IMR-90 (cell line): Measurements from ENCODE around the gene BLOC1S2. TPM values are rescaled to one million over a fixed set of nuclear protein-coding genes. Genes with fewer than 3 reads are reported as not detected.

ENCODE experiments used
- ATAC-seq: fragments of 200-7000 bp; cut with Tn5 transposase; 2 replicates; pipeline ENCODE4 v1.9.1; 2020; ENCODE audit warnings: low read depth, mild to moderate bottlenecking, moderate library complexity
- Bru-seq: library from RNA; stranded (reverse); fragments of 400-500 nt; gene quantifications from one replicate; lab custom pipeline; 2021; lab: Mats Ljungman, UMichigan
- BruChase-seq, 2 experiments: library from RNA; stranded (reverse); fragments of 400-500 nt; gene quantifications; one replicate each; lab custom pipeline; 2021; lab: Mats Ljungman, UMichigan
- BruUV-seq: library from RNA; stranded (reverse); fragments of 400-500 nt; replicated peaks from 2 replicates; lab custom pipeline; 2021; lab: Mats Ljungman, UMichigan
- CTCF ChIA-PET: fragments of 300-600 bp; formaldehyde crosslinking; extraction: SDS; loops from one replicate; lab custom pipeline; 2021; ENCODE audit warnings: antibody characterized with exemption; lab: Yijun Ruan, JAX
- POLR2A ChIA-PET: fragments of 300-600 bp; sonication (Branson Sonifier 250); formaldehyde crosslinking; loops from one replicate; lab custom pipeline; 2022; ENCODE audit warnings: antibody characterized with exemption; ENCODE audit not compliant: unreplicated experiment; lab: Charles Lee
- DNase-seq: peaks from one replicate; pipeline ENCODE4 v3.0.0; 2013
- H2AFZ ChIP-seq: replicated peaks from 2 replicates; pipeline ENCODE3; 2013; ENCODE audit warnings: low read length, mild to moderate bottlenecking; ENCODE audit not compliant: poor library complexity
- H2AK5ac ChIP-seq: 2 replicates; pipeline ENCODE4 v1.6.1; 2013; ENCODE audit warnings: low read depth, low read length, inconsistent platforms
- H2AK9ac ChIP-seq: replicated peaks from 2 replicates; pipeline ENCODE3; 2013; ENCODE audit warnings: mild to moderate bottlenecking, low read depth, low read length, moderate library complexity; ENCODE audit not compliant: poor library complexity
- H2BK120ac ChIP-seq: 2 replicates; pipeline ENCODE4 v1.6.1; 2013; ENCODE audit warnings: low read depth, low read length, inconsistent platforms
- H2BK15ac ChIP-seq: 3 replicates; pipeline ENCODE4 v1.6.1; 2013; ENCODE audit warnings: low read depth, low read length, inconsistent platforms
- H2BK20ac ChIP-seq: 2 replicates; pipeline ENCODE4 v1.6.1; 2013; ENCODE audit warnings: low read depth, mild to moderate bottlenecking, inconsistent platforms, low read length, moderate library complexity
- H2BK5ac ChIP-seq: 2 replicates; pipeline ENCODE4 v1.6.1; 2013; ENCODE audit warnings: mild to moderate bottlenecking, low read depth, low read length, inconsistent platforms; ENCODE audit not compliant: poor library complexity, severe bottlenecking
- H3K14ac ChIP-seq: replicated peaks from 2 replicates; pipeline ENCODE4 v1.6.1; 2013; ENCODE audit warnings: low read depth, low read length, inconsistent platforms
- H3K18ac ChIP-seq: 2 replicates; pipeline ENCODE4 v1.6.1; 2013; ENCODE audit warnings: low read depth, low read length, control low read depth
- H3K23ac ChIP-seq: 2 replicates; pipeline ENCODE4 v1.6.1; 2013; ENCODE audit warnings: low read depth, low read length, inconsistent platforms
- H3K27ac ChIP-seq: 2 replicates; pipeline ENCODE4 v1.5.1; 2013; ENCODE audit warnings: mild to moderate bottlenecking, control low read depth, low read length; ENCODE audit not compliant: insufficient read depth
- H3K27me3 ChIP-seq: 2 replicates; pipeline ENCODE4 v1.6.1; 2013; ENCODE audit warnings: low read length; ENCODE audit not compliant: control insufficient read depth, insufficient read depth
- H3K36me3 ChIP-seq: 2 replicates; pipeline ENCODE4 v1.6.1; 2013; ENCODE audit warnings: low read length, mixed read lengths; ENCODE audit not compliant: control insufficient read depth, insufficient read depth
- H3K4ac ChIP-seq: 2 replicates; pipeline ENCODE4 v1.6.1; 2013; ENCODE audit warnings: low read depth, low read length, inconsistent platforms
- H3K4me1 ChIP-seq: 2 replicates; pipeline ENCODE4 v1.6.1; 2013; ENCODE audit warnings: low read length, mixed read lengths; ENCODE audit not compliant: control insufficient read depth, insufficient read depth
- H3K4me2 ChIP-seq: 2 replicates; pipeline ENCODE4 v1.6.1; 2013; ENCODE audit warnings: low read depth, mild to moderate bottlenecking, control low read depth, low read length, moderate library complexity
- H3K4me3 ChIP-seq: 2 replicates; pipeline ENCODE4 v1.5.1; 2013; ENCODE audit warnings: low read depth, mild to moderate bottlenecking, control low read depth, low read length, moderate library complexity; ENCODE audit not compliant: insufficient read depth
- H3K56ac ChIP-seq: 2 replicates; pipeline ENCODE4 v1.6.1; 2013; ENCODE audit warnings: low read length, inconsistent platforms; ENCODE audit not compliant: insufficient read depth; ENCODE audit errors: extremely low read depth
- H3K79me1 ChIP-seq, 2 experiments: 2 replicates each; pipeline ENCODE4 v1.6.1; 2013; ENCODE audit warnings: low read length in 2 of 2, inconsistent platforms in 1 of 2, low read depth in 1 of 2
- H3K9ac ChIP-seq: 2 replicates; pipeline ENCODE4 v1.6.1; 2013; ENCODE audit warnings: low read depth, low read length, control low read depth
- H3K9me1 ChIP-seq: 2 replicates; pipeline ENCODE4 v1.6.1; 2013; ENCODE audit warnings: low read length, inconsistent platforms; ENCODE audit not compliant: insufficient read depth
- H3K9me3 ChIP-seq: 2 replicates; pipeline ENCODE4 v1.6.1; 2013; ENCODE audit warnings: low read length; ENCODE audit not compliant: control insufficient read depth, insufficient read depth
- H4K20me1 ChIP-seq: 2 replicates; pipeline ENCODE4 v1.6.1; 2013; ENCODE audit warnings: low read length, inconsistent platforms; ENCODE audit not compliant: insufficient read depth
- H4K5ac ChIP-seq: 2 replicates; pipeline ENCODE4 v1.6.1; 2013; ENCODE audit warnings: mild to moderate bottlenecking, low read depth, low read length, control low read depth
- H4K8ac ChIP-seq, 2 experiments: 2 replicates each; pipeline ENCODE4 v1.6.1; 2013; ENCODE audit warnings: low read depth in 2 of 2, low read length in 2 of 2, control low read depth in 1 of 2, inconsistent platforms in 1 of 2
- H4K91ac ChIP-seq: 2 replicates; pipeline ENCODE4 v1.6.1; 2013; ENCODE audit warnings: low read depth, low read length, inconsistent platforms; ENCODE audit not compliant: insufficient read depth
- CHD1 ChIP-seq: IDR thresholded peaks from 2 replicates; pipeline ENCODE4 v1.6.1; 2012; ENCODE audit warnings: low read depth, low read length, improper control_type of control experiment
- MAFK ChIP-seq: IDR thresholded peaks from 2 replicates; pipeline ENCODE4 v1.6.1; 2012; ENCODE audit warnings: low read depth, low read length, improper control_type of control experiment
- MXI1 ChIP-seq: IDR thresholded peaks from 2 replicates; pipeline ENCODE4 v1.6.1; 2012; ENCODE audit warnings: low read depth, mild to moderate bottlenecking, low read length, moderate library complexity, borderline replicate concordance
- NFE2L2 ChIP-seq: fragments of 150-350 bp; IDR thresholded peaks from 2 replicates; pipeline ENCODE4 v1.6.1; 2016; ENCODE audit warnings: low read depth, mild to moderate bottlenecking, low read length
- POLR2A ChIP-seq: IDR thresholded peaks from 2 replicates; pipeline ENCODE4 v1.6.1; 2012; ENCODE audit warnings: mild to moderate bottlenecking, low read depth, low read length
- RAD21 ChIP-seq: IDR thresholded peaks from 2 replicates; pipeline ENCODE4 v1.6.1; 2012; ENCODE audit warnings: low read length, improper control_type of control experiment
- RCOR1 ChIP-seq: IDR thresholded peaks from 2 replicates; pipeline ENCODE4 v1.6.1; 2012; ENCODE audit warnings: mild to moderate bottlenecking, low read length, improper control_type of control experiment; ENCODE audit not compliant: insufficient replicate concordance
- RFX5 ChIP-seq: IDR thresholded peaks from 2 replicates; pipeline ENCODE4 v1.8.0; 2012; ENCODE audit warnings: low read depth, mild to moderate bottlenecking, low read length, moderate library complexity
- SMC3 ChIP-seq: fragments of 150-350 bp; IDR thresholded peaks from 2 replicates; pipeline ENCODE4 v1.6.1; 2016; ENCODE audit warnings: low read depth, mild to moderate bottlenecking, antibody characterized with exemption, low read length, moderate library complexity
- WGBS, 2 experiments: methylation state at CpG; one replicate each; pipeline versions ENCODE4 v1.1.5 to v1.1.7; 2013; ENCODE audit warnings: missing lambda C conversion rate in 2 of 2; ENCODE audit not compliant: insufficient read length in 1 of 2; ENCODE audit errors: extremely low coverage in 2 of 2; 5-methylcytosine and 5-hydroxymethylcytosine counted together
- dilution Hi-C: fragments of 300-500 bp; cut with HindIII; formaldehyde crosslinking; loops from one replicate; pipeline ENCODE4 v1.14.3; 2018; ENCODE audit warnings: low sequenced_read_pairs; ENCODE audit not compliant: unreplicated experiment
- in situ Hi-C: fragments of 300-500 bp; cut with MboI; formaldehyde crosslinking; loops from 3 replicates; pipeline ENCODE4 v1.14.3; 2019; ENCODE audit warnings: low sequenced_read_pairs, inconsistent platforms, mixed read lengths
- intact Hi-C: fragments of 100-400 bp; cut with micrococcal nuclease; formaldehyde crosslinking; loops from 2 replicates; pipeline ENCODE4 v1.10.0; 2022
- long read RNA-seq: library from polyadenylated mRNA; unstranded; transcript quantifications from one replicate; pipeline ENCODE4 v2.0.0, GENCODE V29; 2021; ENCODE audit not compliant: unreplicated experiment
- polyA plus RNA-seq, 3 experiments: library from polyadenylated mRNA; depleted of rRNA; stranded (reverse); fragments of >200 nt; gene quantifications; 2 replicates each; pipeline ENCODE4 v1.2.3, GENCODE V29; 2012; ENCODE audit warnings: low replicate concordance in 1 of 3
- total RNA-seq: library from RNA; depleted of rRNA; stranded (reverse); fragments of >200 nt; gene quantifications from 2 replicates; pipeline ENCODE4 v1.2.3, GENCODE V29; 2012; rRNA removed
- TF ChIP-seq, protein P1 (sequence below): fragments of 150-350 bp; IDR thresholded peaks from 2 replicates; pipeline ENCODE4 v1.6.1; 2016; ENCODE audit warnings: low read depth, mild to moderate bottlenecking, low read length, moderate library complexity, borderline replicate concordance
- TF ChIP-seq, protein P2 (sequence below): fragments of 150-350 bp; IDR thresholded peaks from 2 replicates; pipeline ENCODE4 v1.6.1; 2017; ENCODE audit warnings: mild to moderate bottlenecking, antibody characterized with exemption, low read length, low read depth

BLOC1S2 gene
- total RNA-seq (26.0 and 49.4 TPM in 2 replicates), polyA plus RNA-seq (2012; rRNA removed) (24.3 and 28.9 TPM in 2 replicates), Bru-seq, nascent RNA (percentile 83 among the genes with signal in this experiment), BruChase-seq, experiment 1, labeled RNA remaining after a 6-hour chase (percentile 82 among the genes with signal in this experiment), BruChase-seq, experiment 2, labeled RNA remaining after a 2-hour chase (percentile 82 among the genes with signal in this experiment)
- 14.4 and 15.8 TPM in 2 replicates for polyA plus RNA-seq (2012; cell fraction: cytosol; rRNA removed)
- 3.7 and 14.4 TPM in 2 replicates for polyA plus RNA-seq (2012; cell fraction: nucleus; rRNA removed; ENCODE audit: low replicate concordance)
- long read RNA-seq, transcript BLOC1S2-202 (5 exons, 1,249 nt) = major isoform, 34 of 45 reads
- long read RNA-seq, transcript BLOC1S2-203 (4 exons, 2,024 nt) = minor isoform, 8 of 45 reads
- long read RNA-seq, partial matches to known transcripts = 0 of 45 reads
- long read RNA-seq, other reads (novel, unspliced or antisense) = 3 of 45 reads

DNA sequence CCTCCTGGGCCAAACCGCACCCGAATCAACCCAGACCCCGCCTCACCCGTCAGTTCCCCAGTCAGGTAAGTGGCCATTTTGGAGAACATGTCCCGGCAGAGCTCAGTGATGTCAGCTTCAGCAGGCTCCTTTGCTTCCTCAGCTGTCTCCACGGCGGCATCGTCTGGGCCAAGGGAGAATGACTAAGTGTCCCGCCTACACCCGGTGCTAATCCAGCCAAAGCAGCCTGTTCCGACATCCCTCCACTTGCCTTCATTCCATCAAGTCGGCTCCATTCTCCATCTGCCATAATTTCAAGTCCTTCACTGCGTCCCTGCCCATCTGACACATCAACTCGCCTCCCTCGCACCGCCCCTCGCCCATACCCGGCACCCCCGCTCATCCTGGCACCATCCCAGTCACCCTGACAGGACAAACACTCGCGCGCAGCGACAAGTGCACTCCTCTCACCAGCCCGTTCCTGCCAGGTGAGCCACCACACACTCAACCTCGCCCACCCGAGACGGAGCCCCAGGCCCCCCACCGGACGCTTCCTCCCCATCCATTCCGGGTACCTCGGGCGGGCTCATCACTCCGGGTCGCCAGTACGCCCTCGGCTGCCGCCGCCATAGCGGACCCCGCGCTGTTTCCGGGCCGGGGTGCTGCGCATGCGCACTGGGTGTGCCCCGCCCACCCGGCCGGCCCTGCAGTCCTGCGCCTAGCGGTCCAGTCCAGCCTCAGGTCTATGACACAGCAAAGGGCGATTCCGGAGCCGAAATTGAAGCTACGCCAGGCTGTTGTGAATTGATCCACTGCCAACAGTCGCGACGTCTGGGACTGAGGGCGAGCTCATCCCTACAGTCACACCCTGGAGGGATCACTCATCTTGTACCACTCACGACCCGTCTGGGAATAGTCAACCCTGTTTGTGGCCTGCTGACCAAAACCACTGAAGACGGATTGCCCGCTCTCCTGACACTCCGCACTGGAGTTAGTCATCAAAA lies at the start of gene BLOC1S2:
Gene BLOC1S2 (minus strand): TSS at position 630 of the 983 bp plus-strand sequence. CDS start 21 bp downstream, at position 609.
- peak; percentile 97 for ATAC-seq
- ChIA-PET CTCF (interaction anchor here (0.7 to 1.3 kb wide), 2 partner anchors 17 to 93 kb away, joined by 3 read pairs; no protein-coding TSS in a partner anchor), POLR2A (interaction anchor here (0.6 kb wide), 1 partner anchor 15 kb away, joined by 3 read pairs; no protein-coding TSS in a partner anchor)
- peak within 1 kb of the TSS; percentile 99 for H2AK9ac ChIP-seq
- peak within 1 kb of the TSS; percentile 94 for H3K18ac ChIP-seq
- H3K27me3 ChIP-seq = peaks cover 7% of the 10 kb centered on the region
- H2BK5ac ChIP-seq = peak within 1 kb of the TSS; percentile 93
- H3K9me1 ChIP-seq = peaks cover 9% of the 10 kb centered on the region; the same call in 1 of the 2 replicates
- peaks cover 3% of the 10 kb centered on the region for H3K4me1 ChIP-seq
- in situ Hi-C loops (no loop called here), intact Hi-C loops (no loop called here), dilution Hi-C loops (no loop called here)
- peak within 1 kb of the TSS; percentile 96 for H3K4ac ChIP-seq
- H2BK120ac ChIP-seq = peak within 1 kb of the TSS; percentile 83
- H4K5ac ChIP-seq = peak within 1 kb of the TSS; percentile 99
- H3K4me3 ChIP-seq = peak within 1 kb of the TSS; percentile 64
- H3K14ac ChIP-seq = peak within 1 kb of the TSS; percentile 99
- peak within 1 kb of the TSS; percentile 95 for H4K91ac ChIP-seq
- H3K79me1 ChIP-seq = peaks cover 10 to 45% of the 10 kb centered on the region in 2 experiments
- peak within 1 kb of the TSS; percentile 97 for H3K23ac ChIP-seq
- H2AFZ ChIP-seq = peak within 1 kb of the TSS; percentile 98
- BruUV-seq = no TSS peak
- peak within 1 kb of the TSS; percentile 76 for H3K9ac ChIP-seq
- H3K27ac ChIP-seq = peak within 1 kb of the TSS; percentile 86
- no peaks in the 10 kb centered on the region for H3K9me3 ChIP-seq
- peak within 1 kb of the TSS; percentile 12 for H2BK20ac ChIP-seq
- peak within 1 kb of the TSS; percentile 96 for H3K4me2 ChIP-seq
- DNase-seq = peak; percentile 92
- peak within 1 kb of the TSS; percentile 92 for H3K56ac ChIP-seq
- peak within 1 kb of the TSS; percentile 93 for H2AK5ac ChIP-seq
- H4K20me1 ChIP-seq = peaks cover 13% of the 10 kb centered on the region; the same call in 1 of the 2 replicates
- peak within 1 kb of the TSS; percentile 76; the same call in 1 of the 3 replicates for H2BK15ac ChIP-seq
- peak within 1 kb of the TSS; percentile 76 to 100 for H4K8ac ChIP-seq
- WGBS, 2 experiments = 3% methylated on average over 21 of the region's 63 CpGs; no CpG with 5 or more reads in 1 of the 2 experiments
- peaks cover 4% of the 10 kb centered on the region; the same call in 1 of the 2 replicates for H3K36me3 ChIP-seq
- TF ChIP-seq, protein P1, sequence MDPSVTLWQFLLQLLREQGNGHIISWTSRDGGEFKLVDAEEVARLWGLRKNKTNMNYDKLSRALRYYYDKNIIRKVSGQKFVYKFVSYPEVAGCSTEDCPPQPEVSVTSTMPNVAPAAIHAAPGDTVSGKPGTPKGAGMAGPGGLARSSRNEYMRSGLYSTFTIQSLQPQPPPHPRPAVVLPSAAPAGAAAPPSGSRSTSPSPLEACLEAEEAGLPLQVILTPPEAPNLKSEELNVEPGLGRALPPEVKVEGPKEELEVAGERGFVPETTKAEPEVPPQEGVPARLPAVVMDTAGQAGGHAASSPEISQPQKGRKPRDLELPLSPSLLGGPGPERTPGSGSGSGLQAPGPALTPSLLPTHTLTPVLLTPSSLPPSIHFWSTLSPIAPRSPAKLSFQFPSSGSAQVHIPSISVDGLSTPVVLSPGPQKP = no peak
- TF ChIP-seq RFX5 (no peak), MXI1 (no peak), SMC3 (no peak), POLR2A (peak; percentile 96), NFE2L2 (peak; percentile 66), RCOR1 (no peak), MAFK (peak; percentile 40; the same call in 1 of the 2 replicates), RAD21 (no peak), CHD1 (peak; percentile 17; the same call in 1 of the 2 replicates)
- TF ChIP-seq, protein P2, sequence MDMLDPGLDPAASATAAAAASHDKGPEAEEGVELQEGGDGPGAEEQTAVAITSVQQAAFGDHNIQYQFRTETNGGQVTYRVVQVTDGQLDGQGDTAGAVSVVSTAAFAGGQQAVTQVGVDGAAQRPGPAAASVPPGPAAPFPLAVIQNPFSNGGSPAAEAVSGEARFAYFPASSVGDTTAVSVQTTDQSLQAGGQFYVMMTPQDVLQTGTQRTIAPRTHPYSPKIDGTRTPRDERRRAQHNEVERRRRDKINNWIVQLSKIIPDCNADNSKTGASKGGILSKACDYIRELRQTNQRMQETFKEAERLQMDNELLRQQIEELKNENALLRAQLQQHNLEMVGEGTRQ = no peak
